OCI-LY7 (cell line): ENCODE data around the gene LHX3. TPM values are rescaled to one million over a fixed set of nuclear protein-coding genes. Genes with fewer than 3 reads are reported as not detected.

ENCODE experiments used
- BruUV-seq: library from RNA; stranded (reverse); fragments of 400-500 nt; replicated peaks from 2 replicates; lab custom pipeline; 2021; lab: Mats Ljungman, UMichigan
- CTCF ChIA-PET: fragments of 300-600 bp; sonication (Branson Sonifier 250); formaldehyde crosslinking; loops from one replicate; lab custom pipeline; 2022; ENCODE audit warnings: antibody characterized with exemption; ENCODE audit not compliant: unreplicated experiment; lab: Charles Lee
- POLR2A ChIA-PET: fragments of 300-600 bp; sonication (Branson Sonifier 250); formaldehyde crosslinking; loops from one replicate; lab custom pipeline; 2022; ENCODE audit warnings: antibody characterized with exemption; lab: Charles Lee
- DNase-seq: peaks from one replicate; pipeline ENCODE4 v3.0.0-alpha.2; 2015; ENCODE audit warnings: low spot score
- H2AFZ ChIP-seq: fragments of 200-600 bp; sonication (generic), shearing (Covaris generic); 2 replicates; pipeline ENCODE4 v1.6.1; 2014; ENCODE audit warnings: mild to moderate bottlenecking, antibody characterized with exemption, low read length, moderate library complexity
- H3K27ac ChIP-seq: fragments of 200-600 bp; sonication (generic); 2 replicates; pipeline ENCODE4 v1.5.1; 2014; ENCODE audit warnings: mixed run types, low read depth, mild to moderate bottlenecking, moderate library complexity, low read length, inconsistent platforms; ENCODE audit not compliant: poor library complexity, severe bottlenecking
- H3K36me3 ChIP-seq: fragments of 200-600 bp; sonication (generic); 2 replicates; pipeline ENCODE4 v1.6.1; 2014; ENCODE audit warnings: mild to moderate bottlenecking, antibody characterized with exemption, low read length, moderate library complexity, mixed read lengths; ENCODE audit not compliant: insufficient read depth
- H3K4me1 ChIP-seq: fragments of 200-600 bp; sonication (generic); 2 replicates; pipeline ENCODE4 v1.5.1; 2014; ENCODE audit warnings: mild to moderate bottlenecking, low read length; ENCODE audit not compliant: insufficient read depth, poor library complexity, severe bottlenecking
- H3K4me2 ChIP-seq: fragments of 200-600 bp; sonication (generic); 2 replicates; pipeline ENCODE4 v1.6.1; 2014; ENCODE audit warnings: mild to moderate bottlenecking, low read length
- H3K4me3 ChIP-seq: fragments of 200-600 bp; sonication (generic); 2 replicates; pipeline ENCODE4 v1.5.1; 2014; ENCODE audit warnings: mild to moderate bottlenecking, low read depth, low read length; ENCODE audit not compliant: poor library complexity, severe bottlenecking
- H3K79me2 ChIP-seq: fragments of 200-600 bp; sonication (generic); 2 replicates; pipeline ENCODE4 v1.6.1; 2016; ENCODE audit warnings: low read depth, mild to moderate bottlenecking, low read length, moderate library complexity, mixed read lengths; ENCODE audit not compliant: insufficient read depth
- H3K9me2 ChIP-seq: fragments of 200-600 bp; sonication (generic); 2 replicates; pipeline ENCODE4 v1.6.1; 2016; ENCODE audit warnings: mild to moderate bottlenecking, low read length, mixed read lengths; ENCODE audit not compliant: insufficient read depth
- H3K9me3 ChIP-seq: fragments of 200-600 bp; sonication (generic); 2 replicates; pipeline ENCODE4 v1.6.1; 2014; ENCODE audit warnings: mild to moderate bottlenecking, mixed run types, low read length, mixed read lengths
- H4K20me1 ChIP-seq: fragments of 200-600 bp; sonication (generic); 2 replicates; pipeline ENCODE4 v1.6.1; 2014; ENCODE audit warnings: mild to moderate bottlenecking, antibody characterized with exemption, low read length, moderate library complexity, mixed read lengths; ENCODE audit not compliant: insufficient read depth
- EZH2phosphoT487 ChIP-seq: fragments of 200-600 bp; sonication (generic); IDR thresholded peaks from 2 replicates; pipeline ENCODE4 v1.6.1; 2018; ENCODE audit warnings: low read depth, borderline replicate concordance, mild to moderate bottlenecking, mixed run types, antibody characterized with exemption, low read length, moderate library complexity, mixed read lengths
- intact Hi-C: fragments of 100-400 bp; cut with micrococcal nuclease; formaldehyde crosslinking; loops from one replicate; pipeline ENCODE4 v1.10.0; 2022; ENCODE audit not compliant: unreplicated experiment
- total RNA-seq, 2 experiments: library from RNA; depleted of rRNA in 1 of 2; stranded (reverse); fragments of >200 nt in 1 of 2; shearing (Covaris generic) in 1 of 2; gene quantifications; 2 replicates each; pipeline ENCODE4 v1.2.3, GENCODE V29; 2014 to 2022
- TF ChIP-seq, protein P1 (sequence below): fragments of 200-600 bp; sonication (generic); conservative IDR thresholded peaks from 2 replicates; pipeline ENCODE4 v1.5.1; 2014; ENCODE audit warnings: mild to moderate bottlenecking, antibody characterized with exemption, low read length, moderate library complexity, mixed read lengths

The LHX3 gene
- total RNA-seq, 2 experiments from 2014 or later = 0.15 TPM; not detected in 1

DNA sequence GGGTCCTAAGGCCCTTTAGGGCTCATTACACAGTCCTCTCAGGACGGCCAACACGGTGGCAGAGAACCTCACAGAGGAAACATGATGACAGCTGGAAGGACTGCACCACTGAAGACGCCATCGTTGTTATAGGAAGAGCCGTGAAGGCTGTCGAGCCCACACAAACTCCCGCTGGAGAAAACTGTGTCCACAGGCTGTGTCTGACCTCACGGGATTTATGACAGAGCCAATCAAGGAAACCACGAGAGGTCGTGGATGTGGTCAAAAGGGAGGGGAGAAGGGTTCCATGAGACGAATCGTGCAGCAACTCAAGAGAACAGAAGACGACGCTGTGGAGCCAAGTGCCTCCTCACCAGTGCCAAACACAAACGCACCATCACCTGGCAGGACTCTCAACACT lies 28.5 kb upstream of the LHX3 start:
- POLR2A ChIA-PET = no interaction called here

DNA sequence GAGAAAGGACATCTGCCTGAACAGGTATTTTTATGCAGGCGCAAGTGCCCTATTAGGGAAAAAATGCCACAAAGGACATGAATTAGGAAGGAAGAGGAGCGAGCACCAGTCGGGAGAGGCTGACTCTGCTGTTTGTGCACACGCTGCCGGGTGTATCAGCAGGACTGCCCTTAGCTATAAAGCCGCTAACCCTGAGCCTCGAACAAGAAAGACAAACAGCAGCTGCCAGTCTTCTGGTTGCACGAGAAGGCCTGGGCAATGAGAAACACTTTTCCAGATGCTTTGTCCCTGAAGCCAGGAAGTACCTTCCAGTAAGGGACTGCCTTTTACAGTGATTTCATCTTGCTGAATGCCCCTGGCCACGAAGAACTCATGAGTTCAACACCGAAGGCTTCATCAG lies 28.0 kb upstream of the LHX3 start:
- Histone ChIP-seq H3K4me1 (peaks cover 6% of the 10 kb centered on the region), H3K9me3 (no peaks in the 10 kb centered on the region), H3K4me2 (no peak overlapping the region), H3K4me3 (no peak overlapping the region), H2AFZ (no peak overlapping the region), H4K20me1 (peaks cover 4% of the 10 kb centered on the region; the same call in 1 of the 2 replicates), H3K9me2 (no peaks in the 10 kb centered on the region), H3K79me2 (peaks cover 28% of the 10 kb centered on the region), H3K36me3 (peaks cover 82% of the 10 kb centered on the region), H3K27ac (no peak overlapping the region)
- CTCF ChIA-PET = no interaction called here
- intact Hi-C loops = no loop called here
- DNase-seq = no peak
- no TSS peak for BruUV-seq
- POLR2A ChIA-PET = no interaction called here
- no peak for TF ChIP-seq EZH2phosphoT487
- TF ChIP-seq, protein P1, sequence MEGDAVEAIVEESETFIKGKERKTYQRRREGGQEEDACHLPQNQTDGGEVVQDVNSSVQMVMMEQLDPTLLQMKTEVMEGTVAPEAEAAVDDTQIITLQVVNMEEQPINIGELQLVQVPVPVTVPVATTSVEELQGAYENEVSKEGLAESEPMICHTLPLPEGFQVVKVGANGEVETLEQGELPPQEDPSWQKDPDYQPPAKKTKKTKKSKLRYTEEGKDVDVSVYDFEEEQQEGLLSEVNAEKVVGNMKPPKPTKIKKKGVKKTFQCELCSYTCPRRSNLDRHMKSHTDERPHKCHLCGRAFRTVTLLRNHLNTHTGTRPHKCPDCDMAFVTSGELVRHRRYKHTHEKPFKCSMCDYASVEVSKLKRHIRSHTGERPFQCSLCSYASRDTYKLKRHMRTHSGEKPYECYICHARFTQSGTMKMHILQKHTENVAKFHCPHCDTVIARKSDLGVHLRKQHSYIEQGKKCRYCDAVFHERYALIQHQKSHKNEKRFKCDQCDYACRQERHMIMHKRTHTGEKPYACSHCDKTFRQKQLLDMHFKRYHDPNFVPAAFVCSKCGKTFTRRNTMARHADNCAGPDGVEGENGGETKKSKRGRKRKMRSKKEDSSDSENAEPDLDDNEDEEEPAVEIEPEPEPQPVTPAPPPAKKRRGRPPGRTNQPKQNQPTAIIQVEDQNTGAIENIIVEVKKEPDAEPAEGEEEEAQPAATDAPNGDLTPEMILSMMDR = no peak

More for the DNA sequence above, 28.5 kb upstream of the LHX3 start:
- no peak for DNase-seq
- CTCF ChIA-PET = no interaction called here
- no peak for TF ChIP-seq EZH2phosphoT487
- TF ChIP-seq, protein P1 = no peak
- BruUV-seq = no TSS peak
- Histone ChIP-seq H3K9me3 (no peaks in the 10 kb centered on the region), H3K4me3 (no peak overlapping the region), H3K79me2 (peaks cover 28% of the 10 kb centered on the region), H4K20me1 (peaks cover 8% of the 10 kb centered on the region; the same call in 1 of the 2 replicates), H3K36me3 (peaks cover 81% of the 10 kb centered on the region), H3K4me2 (no peak overlapping the region), H3K4me1 (peaks cover 9% of the 10 kb centered on the region), H3K9me2 (no peaks in the 10 kb centered on the region), H2AFZ (no peak overlapping the region), H3K27ac (no peak overlapping the region)
- intact Hi-C loops = no loop called here

DNA sequence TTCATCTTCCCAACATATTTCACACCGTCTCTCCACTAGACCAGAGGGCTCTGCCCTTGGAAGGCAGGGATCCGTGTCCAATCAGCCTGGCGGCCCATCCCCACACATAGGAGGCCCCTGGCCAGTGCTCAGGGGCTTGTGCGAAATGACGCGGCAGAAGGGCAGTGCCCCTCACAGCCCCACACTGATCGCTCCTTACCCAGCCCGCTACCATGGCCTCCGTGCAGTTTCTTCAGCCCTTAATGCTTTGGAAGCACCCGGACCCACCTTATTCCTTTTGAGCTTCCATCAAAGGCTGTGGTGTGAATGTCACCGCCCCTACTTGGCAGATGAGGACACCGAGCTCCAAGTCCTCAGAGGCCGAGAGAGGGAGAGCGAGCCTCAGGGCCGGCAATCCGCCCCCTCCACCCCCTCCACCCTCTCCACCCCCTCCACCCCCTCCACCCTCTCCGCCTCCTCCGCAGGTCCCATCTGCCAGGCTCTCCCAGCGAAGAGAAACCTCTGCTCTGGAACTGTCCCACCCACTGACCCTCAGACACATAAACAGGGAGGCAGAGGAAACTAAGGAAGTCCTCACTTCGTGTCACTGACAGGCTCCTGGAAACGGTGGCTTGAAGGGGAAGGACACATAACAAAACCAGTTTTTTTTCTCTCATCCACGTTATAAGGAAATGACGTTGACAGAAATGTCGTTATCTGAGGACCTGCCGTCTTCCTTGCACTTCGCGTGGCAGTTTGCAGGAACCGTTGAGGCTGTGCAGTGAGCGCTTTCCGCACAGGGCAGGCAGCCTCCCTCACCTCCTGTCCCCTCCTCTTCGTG lies 26.8 kb upstream of the LHX3 start:
- no peak overlapping the region for H2AFZ ChIP-seq
- ChIA-PET CTCF (no interaction called here), POLR2A (no interaction called here)
- peaks cover 14% of the 10 kb centered on the region for H3K4me1 ChIP-seq
- TF ChIP-seq EZH2phosphoT487 = no peak
- TF ChIP-seq, protein P1 = no peak
- peaks cover 34% of the 10 kb centered on the region for H3K79me2 ChIP-seq
- BruUV-seq = no TSS peak
- no peaks in the 10 kb centered on the region for H3K9me3 ChIP-seq
- no peaks in the 10 kb centered on the region for H4K20me1 ChIP-seq
- H3K9me2 ChIP-seq = no peaks in the 10 kb centered on the region
- no peak overlapping the region for H3K4me3 ChIP-seq
- no peak for DNase-seq
- H3K36me3 ChIP-seq = peaks cover 83% of the 10 kb centered on the region
- intact Hi-C loops = no loop called here
- no peak overlapping the region for H3K27ac ChIP-seq
- H3K4me2 ChIP-seq = no peak overlapping the region
